ENCODE results near the gene COL9A2. TPM values are rescaled to one million over a fixed set of nuclear protein-coding genes. Genes with fewer than 3 reads are reported as not detected.
A peak's percentile ranks its signal among the peaks of the same experiment; 100 is the strongest.

Gene COL9A2
- polyA plus RNA-seq, 2 donors = 0.54 to 1.3 TPM

DNA sequence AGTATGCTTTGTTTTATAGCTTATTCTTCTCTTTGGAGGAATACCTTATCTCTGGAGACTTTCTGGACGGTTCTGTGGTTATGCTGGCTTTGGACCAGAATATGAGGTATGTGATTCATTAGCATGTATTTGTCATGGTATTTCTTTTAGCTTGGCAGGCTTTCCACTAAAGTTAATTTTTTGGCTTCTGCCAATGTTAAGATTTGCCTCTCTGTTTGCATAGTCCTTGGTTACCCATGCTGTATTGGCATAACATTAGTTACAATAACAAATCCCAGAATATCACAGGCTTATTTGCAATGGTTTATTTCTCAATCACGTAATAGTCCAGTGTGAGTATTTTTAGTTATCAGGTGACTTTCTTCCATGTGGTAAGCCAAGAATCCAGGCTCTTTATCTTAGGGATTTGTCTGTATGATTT, 49.3 kb downstream of the COL9A2 start:
- H3K27ac ChIP-seq (ENCODE audit: low read depth in 2 of 2, low read length in 1 of 2) = peak overlapping the region in 1 of 2 donors; percentile 70
- no peaks in the 10 kb centered on the region for H3K9me3 ChIP-seq (ENCODE audit: control insufficient read depth in 2 of 2, insufficient read depth in 1 of 2, low read depth in 1 of 2, low read length in 1 of 2)
- no peaks in the 10 kb centered on the region for H3K4me1 ChIP-seq (ENCODE audit: control insufficient read depth in 2 of 2, insufficient read depth in 2 of 2, low read length in 1 of 2)
- no peaks in the 10 kb centered on the region for H3K27me3 ChIP-seq (ENCODE audit: control insufficient read depth in 1 of 2, insufficient read depth in 2 of 2, low read length in 2 of 2)
- peaks cover 3 to 6% of the 10 kb centered on the region in 2 donors for H3K36me3 ChIP-seq (ENCODE audit: control insufficient read depth in 2 of 2, insufficient read depth in 2 of 2, low read length in 1 of 2)
- WGBS, 2 donors = 26 to 38% methylated on average over 2 of the region's 2 CpGs
- H3K4me3 ChIP-seq (ENCODE audit: low read depth in 1 of 2, low read length in 2 of 2) = no peak overlapping the region

DNA sequence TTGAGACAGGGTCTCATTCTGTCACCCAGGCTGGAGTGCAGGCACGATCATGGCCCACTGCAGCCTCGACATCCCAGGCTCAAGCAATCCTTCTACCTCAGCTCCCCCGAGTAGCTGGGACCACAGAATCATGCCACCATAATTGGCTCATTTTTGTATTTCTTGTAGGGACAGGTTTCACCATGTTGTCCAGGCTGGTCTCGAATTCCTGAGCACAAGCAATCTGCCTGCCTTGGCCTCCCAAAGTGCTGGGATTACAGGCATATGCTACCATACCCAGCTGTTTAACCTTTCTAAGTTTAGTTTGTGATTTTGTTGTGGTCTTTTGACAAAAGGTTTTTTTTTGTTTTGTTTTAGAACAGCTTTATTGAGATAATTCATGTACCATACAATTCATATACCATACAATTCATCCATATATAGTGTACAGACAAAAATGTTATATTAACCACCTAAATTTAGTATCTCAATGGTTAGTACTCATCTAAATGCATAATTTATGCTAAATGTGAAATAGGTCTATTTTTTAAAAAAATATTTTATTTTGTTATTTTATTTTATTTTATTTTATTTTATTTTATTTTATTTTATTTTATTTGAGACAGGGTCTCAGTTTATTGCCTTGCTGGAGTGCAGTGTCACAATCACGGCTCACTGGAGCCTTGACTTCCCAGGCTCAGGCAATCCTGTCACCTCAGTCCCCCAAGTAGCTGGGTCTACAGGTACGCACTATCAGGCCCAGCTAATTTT, 50.1 kb downstream of the COL9A2 start:
- Histone ChIP-seq H3K4me3 (ENCODE audit: low read depth in 1 of 2, low read length in 2 of 2) (no peak overlapping the region), H3K9me3 (ENCODE audit: control insufficient read depth in 2 of 2, insufficient read depth in 1 of 2, low read depth in 1 of 2, low read length in 1 of 2) (no peaks in the 10 kb centered on the region), H3K27me3 (ENCODE audit: control insufficient read depth in 1 of 2, insufficient read depth in 2 of 2, low read length in 2 of 2) (no peaks in the 10 kb centered on the region), H3K36me3 (ENCODE audit: control insufficient read depth in 2 of 2, insufficient read depth in 2 of 2, low read length in 1 of 2) (peaks cover 2 to 3% of the 10 kb centered on the region in 2 donors), H3K27ac (ENCODE audit: low read depth in 2 of 2, low read length in 1 of 2) (peak overlapping the region in 1 of 2 donors; percentile 70), H3K4me1 (ENCODE audit: control insufficient read depth in 2 of 2, insufficient read depth in 2 of 2, low read length in 1 of 2) (no peaks in the 10 kb centered on the region)
- WGBS, 2 donors = 77 to 87% methylated on average over 6 of the region's 6 CpGs

DNA sequence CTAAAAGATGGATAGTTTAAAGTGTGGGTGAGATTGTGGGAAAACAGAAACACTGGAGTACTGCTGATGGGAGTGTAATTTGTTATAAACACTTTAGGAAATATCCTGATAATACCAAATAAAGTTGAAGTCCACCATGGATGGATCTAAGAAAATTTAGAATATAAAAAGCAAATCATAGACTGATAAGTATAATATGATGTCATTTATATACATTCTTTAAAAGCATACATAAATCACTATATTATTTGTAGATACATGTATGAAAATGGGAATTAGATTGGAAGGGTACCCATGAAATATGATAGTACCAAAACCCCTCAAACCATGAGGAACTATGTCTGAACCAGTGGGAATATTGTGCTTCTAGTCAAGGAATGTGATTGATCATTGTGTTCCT, 51.2 kb downstream of the COL9A2 start:
- H3K27me3 ChIP-seq (ENCODE audit: control insufficient read depth in 1 of 2, insufficient read depth in 2 of 2, low read length in 2 of 2) = no peaks in the 10 kb centered on the region
- H3K27ac ChIP-seq (ENCODE audit: low read depth in 2 of 2, low read length in 1 of 2) = no peak overlapping the region
- no peaks in the 10 kb centered on the region for H3K4me1 ChIP-seq (ENCODE audit: control insufficient read depth in 2 of 2, insufficient read depth in 2 of 2, low read length in 1 of 2)
- H3K4me3 ChIP-seq (ENCODE audit: low read depth in 1 of 2, low read length in 2 of 2) = no peak overlapping the region
- H3K36me3 ChIP-seq (ENCODE audit: control insufficient read depth in 2 of 2, insufficient read depth in 2 of 2, low read length in 1 of 2) = peaks cover 3 to 6% of the 10 kb centered on the region in 2 donors
- no peaks in the 10 kb centered on the region for H3K9me3 ChIP-seq (ENCODE audit: control insufficient read depth in 2 of 2, insufficient read depth in 1 of 2, low read depth in 1 of 2, low read length in 1 of 2)

DNA sequence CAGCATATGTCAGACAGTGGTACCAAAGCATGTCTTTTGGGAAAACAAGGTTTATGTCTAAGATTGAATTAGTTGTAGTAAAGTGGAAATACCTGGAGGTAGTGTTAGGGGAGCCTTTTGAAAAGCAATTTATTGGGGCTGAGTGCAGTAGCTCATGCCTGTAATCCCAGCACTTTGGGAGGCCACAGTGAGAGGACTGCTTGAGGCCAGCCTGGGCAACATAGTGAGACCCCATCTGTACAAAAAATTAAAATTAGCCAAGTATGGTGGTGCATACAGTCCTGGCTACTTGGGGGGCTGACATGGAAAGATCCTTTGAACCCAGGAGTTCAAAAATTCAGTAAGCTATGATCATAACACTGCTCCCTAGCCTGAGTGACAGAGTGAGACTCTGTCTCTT, 51.8 kb downstream of the COL9A2 start:
- no peaks in the 10 kb centered on the region for H3K4me1 ChIP-seq (ENCODE audit: control insufficient read depth in 2 of 2, insufficient read depth in 2 of 2, low read length in 1 of 2)
- no peaks in the 10 kb centered on the region for H3K27me3 ChIP-seq (ENCODE audit: control insufficient read depth in 1 of 2, insufficient read depth in 2 of 2, low read length in 2 of 2)
- no peak overlapping the region for H3K27ac ChIP-seq (ENCODE audit: low read depth in 2 of 2, low read length in 1 of 2)
- no peaks in the 10 kb centered on the region for H3K9me3 ChIP-seq (ENCODE audit: control insufficient read depth in 2 of 2, insufficient read depth in 1 of 2, low read depth in 1 of 2, low read length in 1 of 2)
- H3K36me3 ChIP-seq (ENCODE audit: control insufficient read depth in 2 of 2, insufficient read depth in 2 of 2, low read length in 1 of 2) = peaks cover 0 to 6% of the 10 kb centered on the region in 2 donors
- no peak overlapping the region for H3K4me3 ChIP-seq (ENCODE audit: low read depth in 1 of 2, low read length in 2 of 2)

DNA sequence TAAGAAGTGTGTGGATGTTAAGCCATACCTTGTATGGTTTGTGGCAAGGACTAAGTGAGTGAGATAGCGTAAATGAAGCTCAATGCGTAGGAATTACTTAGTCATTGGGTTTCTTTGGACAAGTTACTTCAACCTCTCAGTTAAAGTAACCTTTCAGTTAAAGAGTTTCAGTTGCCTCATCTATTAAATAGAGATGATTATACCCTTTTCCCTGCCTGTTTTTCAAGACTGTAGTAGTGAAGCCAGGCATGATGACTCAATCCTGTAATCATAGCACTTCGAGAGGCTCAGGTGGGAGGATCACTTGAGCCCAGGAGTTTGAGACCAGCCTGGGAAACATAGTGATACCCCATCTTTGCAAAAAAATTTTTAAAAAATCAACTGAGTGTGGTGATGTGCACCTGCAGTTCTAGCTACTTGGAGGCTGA, 52.7 kb downstream of the COL9A2 start:
- no peaks in the 10 kb centered on the region for H3K9me3 ChIP-seq (ENCODE audit: control insufficient read depth in 2 of 2, insufficient read depth in 1 of 2, low read depth in 1 of 2, low read length in 1 of 2)
- H3K27ac ChIP-seq (ENCODE audit: low read depth in 2 of 2, low read length in 1 of 2) = no peak overlapping the region
- peaks cover 0 to 6% of the 10 kb centered on the region in 2 donors for H3K36me3 ChIP-seq (ENCODE audit: control insufficient read depth in 2 of 2, insufficient read depth in 2 of 2, low read length in 1 of 2)
- peaks cover 0 to 3% of the 10 kb centered on the region in 2 donors for H3K4me1 ChIP-seq (ENCODE audit: control insufficient read depth in 2 of 2, insufficient read depth in 2 of 2, low read length in 1 of 2)
- no peaks in the 10 kb centered on the region for H3K27me3 ChIP-seq (ENCODE audit: control insufficient read depth in 1 of 2, insufficient read depth in 2 of 2, low read length in 2 of 2)
- H3K4me3 ChIP-seq (ENCODE audit: low read depth in 1 of 2, low read length in 2 of 2) = no peak overlapping the region
- 72 to 77% methylated on average over 3 of the region's 3 CpGs for WGBS, 2 donors

DNA sequence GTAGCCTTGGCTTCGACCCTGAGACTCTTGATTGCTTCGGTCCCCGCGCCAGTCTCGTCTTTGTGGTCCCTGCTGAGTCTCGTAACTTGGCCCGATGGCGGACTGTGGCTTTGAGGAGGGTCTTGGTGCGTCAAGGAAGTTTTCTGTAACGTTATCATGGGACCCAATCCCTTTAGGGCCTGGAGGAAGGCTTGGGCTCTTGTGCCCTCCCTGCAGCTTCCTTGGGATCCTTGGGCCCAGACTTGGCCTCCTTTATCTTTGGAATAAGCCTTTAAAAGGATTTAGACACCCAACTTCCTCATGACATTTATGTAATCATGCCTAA, 58.7 kb downstream of the COL9A2 start:
- Histone ChIP-seq H3K27ac (ENCODE audit: low read depth in 2 of 2, low read length in 1 of 2) (peak overlapping the region; percentile 79 to 99), H3K4me3 (ENCODE audit: low read depth in 1 of 2, low read length in 2 of 2) (peak overlapping the region; percentile 89 to 100), H3K9me3 (ENCODE audit: control insufficient read depth in 2 of 2, insufficient read depth in 1 of 2, low read depth in 1 of 2, low read length in 1 of 2) (no peaks in the 10 kb centered on the region), H3K4me1 (ENCODE audit: control insufficient read depth in 2 of 2, insufficient read depth in 2 of 2, low read length in 1 of 2) (peaks cover 0 to 3% of the 10 kb centered on the region in 2 donors), H3K27me3 (ENCODE audit: control insufficient read depth in 1 of 2, insufficient read depth in 2 of 2, low read length in 2 of 2) (no peaks in the 10 kb centered on the region), H3K36me3 (ENCODE audit: control insufficient read depth in 2 of 2, insufficient read depth in 2 of 2, low read length in 1 of 2) (peaks cover 0 to 4% of the 10 kb centered on the region in 2 donors)
- WGBS, 2 donors = 0 to 1% methylated on average over 8 to 10 of the region's 10 CpGs

DNA sequence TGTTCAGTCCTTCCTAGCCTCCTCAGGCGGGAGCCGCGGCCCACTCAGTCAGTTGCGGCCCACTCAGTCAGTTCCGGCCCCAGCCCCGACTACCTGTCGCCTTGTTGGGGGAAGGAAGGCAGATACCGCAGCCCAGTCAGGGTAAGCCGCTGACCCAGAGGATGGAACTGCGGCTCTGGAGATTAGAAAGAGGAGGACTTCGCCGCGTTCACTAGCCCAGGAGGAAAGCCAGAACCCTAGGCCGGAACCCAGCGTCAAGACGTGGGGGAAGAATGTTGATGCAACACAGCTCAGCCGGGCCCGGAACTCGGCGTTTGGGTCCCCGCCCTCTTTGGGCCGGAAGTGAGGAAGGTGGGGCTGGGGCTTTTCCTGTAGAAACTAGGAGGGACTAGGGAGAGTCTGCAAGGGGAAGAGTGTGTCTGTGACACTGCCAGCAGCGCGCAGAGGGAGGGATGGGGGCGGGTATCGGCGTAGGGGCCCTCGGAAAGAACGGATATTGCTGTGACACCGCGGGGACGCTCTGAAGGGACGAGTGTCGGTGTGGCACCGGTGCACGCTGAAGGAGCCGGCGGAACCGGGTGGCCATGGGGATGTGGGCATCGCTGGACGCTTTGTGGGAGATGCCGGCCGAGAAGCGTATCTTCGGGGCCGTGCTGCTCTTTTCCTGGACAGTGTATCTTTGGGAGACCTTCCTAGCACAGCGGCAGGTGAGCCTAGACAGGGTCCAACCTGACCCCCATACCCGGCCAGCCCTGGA, 59.2 kb downstream of the COL9A2 start, which contains the start of gene ZMPSTE24:
Gene ZMPSTE24 (plus strand): TSS at position 549 of the 757 bp plus-strand sequence. CDS start 36 bp downstream, at position 585.
- no peaks in the 10 kb centered on the region for H3K9me3 ChIP-seq (ENCODE audit: control insufficient read depth in 2 of 2, insufficient read depth in 1 of 2, low read depth in 1 of 2, low read length in 1 of 2)
- H3K4me3 ChIP-seq (ENCODE audit: low read depth in 1 of 2, low read length in 2 of 2) = peak within 1 kb of the TSS; percentile 89 to 100
- peaks cover 0 to 3% of the 10 kb centered on the region in 2 donors for H3K4me1 ChIP-seq (ENCODE audit: control insufficient read depth in 2 of 2, insufficient read depth in 2 of 2, low read length in 1 of 2)
- peak within 1 kb of the TSS; percentile 97 to 99 for H3K27ac ChIP-seq (ENCODE audit: low read depth in 2 of 2, low read length in 1 of 2)
- 0 to 1% methylated on average over 48 of the region's 48 CpGs for WGBS, 2 donors
- no peaks in the 10 kb centered on the region for H3K27me3 ChIP-seq (ENCODE audit: control insufficient read depth in 1 of 2, insufficient read depth in 2 of 2, low read length in 2 of 2)
- peaks cover 0 to 4% of the 10 kb centered on the region in 2 donors for H3K36me3 ChIP-seq (ENCODE audit: control insufficient read depth in 2 of 2, insufficient read depth in 2 of 2, low read length in 1 of 2)

DNA sequence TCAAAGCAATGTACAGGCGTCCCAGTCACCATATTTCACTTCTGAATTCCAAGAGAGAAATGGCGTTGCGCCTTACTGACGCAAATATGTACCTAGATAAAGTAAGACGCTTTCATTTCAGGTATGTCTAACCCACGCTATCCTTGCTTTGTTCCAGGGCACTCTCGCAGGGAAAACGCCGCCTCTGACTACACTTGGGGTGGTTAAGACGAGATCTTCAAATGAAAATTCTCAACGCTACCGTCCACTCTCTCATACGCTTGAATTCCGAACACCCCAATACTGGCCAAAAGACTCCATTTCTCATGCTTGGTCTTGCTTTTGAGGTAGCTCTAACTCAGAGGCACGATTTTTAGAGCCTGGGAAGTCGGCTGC, 59.8 kb downstream of the COL9A2 start:
- peak overlapping the region; percentile 97 to 99 for H3K27ac ChIP-seq (ENCODE audit: low read depth in 2 of 2, low read length in 1 of 2)
- H3K9me3 ChIP-seq (ENCODE audit: control insufficient read depth in 2 of 2, insufficient read depth in 1 of 2, low read depth in 1 of 2, low read length in 1 of 2) = no peaks in the 10 kb centered on the region
- peaks cover 0 to 3% of the 10 kb centered on the region in 2 donors for H3K4me1 ChIP-seq (ENCODE audit: control insufficient read depth in 2 of 2, insufficient read depth in 2 of 2, low read length in 1 of 2)
- peaks cover 0 to 4% of the 10 kb centered on the region in 2 donors for H3K36me3 ChIP-seq (ENCODE audit: control insufficient read depth in 2 of 2, insufficient read depth in 2 of 2, low read length in 1 of 2)
- peak overlapping the region; percentile 89 to 100 for H3K4me3 ChIP-seq (ENCODE audit: low read depth in 1 of 2, low read length in 2 of 2)
- H3K27me3 ChIP-seq (ENCODE audit: control insufficient read depth in 1 of 2, insufficient read depth in 2 of 2, low read length in 2 of 2) = no peaks in the 10 kb centered on the region
- 0 to 1% methylated on average over 16 of the region's 16 CpGs for WGBS, 2 donors

DNA sequence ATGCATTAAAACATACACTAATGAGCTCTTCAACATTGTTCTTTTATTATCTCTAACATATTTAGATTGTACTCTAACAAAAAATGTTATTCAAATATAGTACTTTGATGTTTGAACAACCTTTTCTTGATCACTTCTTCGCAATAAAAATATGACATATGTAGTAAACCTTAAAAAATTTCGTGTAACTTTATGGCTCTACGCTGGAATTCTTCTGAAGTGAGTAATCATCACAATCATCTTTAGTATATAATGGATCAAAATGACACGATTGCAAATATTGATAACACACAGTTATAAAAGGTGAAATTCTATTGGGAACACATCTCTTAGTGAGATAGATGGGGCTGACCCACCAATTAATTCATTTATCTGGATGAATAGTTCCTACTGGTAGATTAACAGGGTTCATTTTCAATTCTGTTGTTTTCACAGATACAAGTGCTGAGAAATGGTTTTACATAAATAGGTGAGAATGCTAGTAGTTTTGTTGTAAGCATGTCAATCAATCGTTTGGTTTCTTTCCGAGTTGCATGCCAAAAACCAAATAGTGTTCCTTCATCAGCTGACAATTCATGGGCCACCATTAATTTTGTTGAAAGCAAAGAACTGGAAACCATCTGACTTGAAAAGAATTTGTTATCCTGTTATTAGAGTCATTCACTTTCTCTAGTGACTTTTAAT, 60.5 kb downstream of the COL9A2 start:
- Histone ChIP-seq H3K27ac (ENCODE audit: low read depth in 2 of 2, low read length in 1 of 2) (no peak overlapping the region), H3K4me3 (ENCODE audit: low read depth in 1 of 2, low read length in 2 of 2) (peak overlapping the region in 1 of 2 donors; percentile 33), H3K36me3 (ENCODE audit: control insufficient read depth in 2 of 2, insufficient read depth in 2 of 2, low read length in 1 of 2) (peaks cover 0 to 4% of the 10 kb centered on the region in 2 donors), H3K9me3 (ENCODE audit: control insufficient read depth in 2 of 2, insufficient read depth in 1 of 2, low read depth in 1 of 2, low read length in 1 of 2) (no peaks in the 10 kb centered on the region), H3K4me1 (ENCODE audit: control insufficient read depth in 2 of 2, insufficient read depth in 2 of 2, low read length in 1 of 2) (peaks cover 0 to 3% of the 10 kb centered on the region in 2 donors), H3K27me3 (ENCODE audit: control insufficient read depth in 1 of 2, insufficient read depth in 2 of 2, low read length in 2 of 2) (no peaks in the 10 kb centered on the region)
- 55 to 66% methylated on average over 6 of the region's 6 CpGs for WGBS, 2 donors
